ENCODE measurements around the gene DDO. TPM values are rescaled to one million over a fixed set of nuclear protein-coding genes. Genes with fewer than 3 reads are reported as not detected.
A peak's percentile ranks its signal among the peaks of the same experiment; 100 is the strongest.
"Not testable (repeated sequence)": the region's sequence is repeated elsewhere in the genome, so short reads cannot be mapped to it uniquely, and the experiment has no call there.

The DDO gene
- total and polyA plus RNA-seq, 4 donors, result 0.79 to 3.1 (median 2.0) TPM

GRCh38 chr6:110352563-110353262 lies 62.7 kb downstream of the DDO start:
- Histone ChIP-seq H3K27me3 (ENCODE audit: control insufficient read depth in 3 of 3, insufficient read depth in 3 of 3, low read length in 2 of 3) (peaks cover 0 to 2% (median 0%) of the 10 kb centered on the region in 3 donors), H3K36me3 (ENCODE audit: control insufficient read depth in 4 of 4, insufficient read depth in 4 of 4, low read length in 4 of 4) (no peaks in the 10 kb centered on the region), H3K4me1 (ENCODE audit: control insufficient read depth in 5 of 5, insufficient read depth in 5 of 5, low read length in 5 of 5) (peaks cover 0 to 22% (median 5%) of the 10 kb centered on the region in 5 donors), H3K4me3 (no peak overlapping the region), H3K27ac (ENCODE audit: low read depth in 1 of 2, low read length in 1 of 2) (no peak overlapping the region), H3K9me3 (ENCODE audit: control insufficient read depth in 4 of 4, insufficient read depth in 3 of 4, low read length in 3 of 4) (no peaks in the 10 kb centered on the region), H3K9ac (ENCODE audit: insufficient read depth in 1 of 2, low read length in 2 of 2) (no peak overlapping the region)
- TF ChIP-seq CTCF (IDR thresholded peaks at IDR 0.05; ENCODE audit: control extremely low read depth, extremely low read depth), result no peak
- 67 to 81% methylated on average over 7 of the region's 7 CpGs for WGBS, 2 donors
- no peak for ATAC-seq (ENCODE audit: insufficient read depth, low FRiP score)
- DNase-seq, result peak in 2 of 3 donors; percentile 71 to 77

- DNase-seq (no peak), ATAC-seq (ENCODE audit: insufficient read depth, low FRiP score) (no peak)
- Histone ChIP-seq H3K4me1 (ENCODE audit: control insufficient read depth in 5 of 5, insufficient read depth in 5 of 5, low read length in 5 of 5) (peaks cover 0 to 16% (median 5%) of the 10 kb centered on the region in 5 donors), H3K36me3 (ENCODE audit: control insufficient read depth in 4 of 4, insufficient read depth in 4 of 4, low read length in 4 of 4) (no peaks in the 10 kb centered on the region), H3K9me3 (ENCODE audit: control insufficient read depth in 4 of 4, insufficient read depth in 3 of 4, low read length in 3 of 4) (no peaks in the 10 kb centered on the region), H3K9ac (ENCODE audit: insufficient read depth in 1 of 2, low read length in 2 of 2) (peak overlapping the region in 1 of 2 donors; percentile 28), H3K4me3 (no peak overlapping the region), H3K27me3 (ENCODE audit: control insufficient read depth in 3 of 3, insufficient read depth in 3 of 3, low read length in 2 of 3) (peaks cover 0 to 2% (median 0%) of the 10 kb centered on the region in 3 donors), H3K27ac (ENCODE audit: low read depth in 1 of 2, low read length in 1 of 2) (no peak overlapping the region)
- no peak for TF ChIP-seq CTCF (IDR thresholded peaks at IDR 0.05; ENCODE audit: control extremely low read depth, extremely low read depth)
- 83 to 90% methylated on average over 4 of the region's 4 CpGs for WGBS, 2 donors
Observed at GRCh38 chr6:110351986-110352385, 63.4 kb downstream of the DDO start.

- Histone ChIP-seq H3K9me3 (ENCODE audit: control insufficient read depth in 4 of 4, insufficient read depth in 3 of 4, low read length in 3 of 4) (no peaks in the 10 kb centered on the region), H3K9ac (ENCODE audit: insufficient read depth in 1 of 2, low read length in 2 of 2) (no peak overlapping the region), H3K4me1 (ENCODE audit: control insufficient read depth in 5 of 5, insufficient read depth in 5 of 5, low read length in 5 of 5) (peaks cover 0 to 14% (median 5%) of the 10 kb centered on the region in 5 donors), H3K27ac (ENCODE audit: low read depth in 1 of 2, low read length in 1 of 2) (no peak overlapping the region), H3K36me3 (ENCODE audit: control insufficient read depth in 4 of 4, insufficient read depth in 4 of 4, low read length in 4 of 4) (no peaks in the 10 kb centered on the region), H3K4me3 (no peak overlapping the region), H3K27me3 (ENCODE audit: control insufficient read depth in 3 of 3, insufficient read depth in 3 of 3, low read length in 2 of 3) (peaks cover 0 to 2% (median 0%) of the 10 kb centered on the region in 3 donors)
- ATAC-seq (ENCODE audit: insufficient read depth, low FRiP score) (no peak), DNase-seq (no peak)
- 73 to 90% methylated on average over 3 of the region's 3 CpGs for WGBS, 2 donors
- TF ChIP-seq CTCF (IDR thresholded peaks at IDR 0.05; ENCODE audit: control extremely low read depth, extremely low read depth), result no peak
Observed at GRCh38 chr6:110351546-110351945, 63.8 kb downstream of the DDO start.

- not testable (repeated sequence) for ATAC-seq (ENCODE audit: insufficient read depth, low FRiP score); H3K27ac ChIP-seq (ENCODE audit: low read depth in 1 of 2, low read length in 1 of 2); H3K9ac ChIP-seq (ENCODE audit: insufficient read depth in 1 of 2, low read length in 2 of 2); H3K4me3 ChIP-seq; H3K9me3 ChIP-seq (ENCODE audit: control insufficient read depth in 4 of 4, insufficient read depth in 3 of 4, low read length in 3 of 4); H3K27me3 ChIP-seq (ENCODE audit: control insufficient read depth in 3 of 3, insufficient read depth in 3 of 3, low read length in 2 of 3); H3K36me3 ChIP-seq (ENCODE audit: control insufficient read depth in 4 of 4, insufficient read depth in 4 of 4, low read length in 4 of 4); DNase-seq
- peaks cover 0 to 14% (median 5%) of the 10 kb centered on the region in 5 donors for H3K4me1 ChIP-seq (ENCODE audit: control insufficient read depth in 5 of 5, insufficient read depth in 5 of 5, low read length in 5 of 5)
- 94 to 99% methylated on average over 7 of the region's 7 CpGs for WGBS, 2 donors
Observed at GRCh38 chr6:110350593-110350992, 64.8 kb downstream of the DDO start.

Data from lung (tissue), 12 donors.